Measurements from ENCODE around the gene IGSF3.

DNA sequence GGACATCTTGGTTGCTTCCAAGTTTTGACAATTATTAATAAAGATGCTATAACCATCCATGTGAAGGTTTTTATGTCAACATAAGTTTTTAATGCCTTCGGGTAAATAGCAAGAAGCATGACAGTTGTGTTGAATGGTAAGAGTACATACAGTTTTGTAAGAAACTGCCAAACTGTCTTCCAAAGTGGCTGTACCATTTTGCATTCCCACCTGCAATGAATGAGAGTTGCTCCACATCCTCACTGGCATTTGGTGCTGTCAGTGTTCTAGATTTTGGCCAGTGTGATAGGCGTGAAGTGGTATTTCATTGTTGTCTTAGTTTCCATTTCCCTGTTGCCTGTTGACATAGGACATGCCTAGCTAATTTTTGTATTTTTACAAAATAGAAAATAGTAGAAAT, 142.1 kb downstream of the IGSF3 start:
- TF ChIP-seq, protein P1, sequence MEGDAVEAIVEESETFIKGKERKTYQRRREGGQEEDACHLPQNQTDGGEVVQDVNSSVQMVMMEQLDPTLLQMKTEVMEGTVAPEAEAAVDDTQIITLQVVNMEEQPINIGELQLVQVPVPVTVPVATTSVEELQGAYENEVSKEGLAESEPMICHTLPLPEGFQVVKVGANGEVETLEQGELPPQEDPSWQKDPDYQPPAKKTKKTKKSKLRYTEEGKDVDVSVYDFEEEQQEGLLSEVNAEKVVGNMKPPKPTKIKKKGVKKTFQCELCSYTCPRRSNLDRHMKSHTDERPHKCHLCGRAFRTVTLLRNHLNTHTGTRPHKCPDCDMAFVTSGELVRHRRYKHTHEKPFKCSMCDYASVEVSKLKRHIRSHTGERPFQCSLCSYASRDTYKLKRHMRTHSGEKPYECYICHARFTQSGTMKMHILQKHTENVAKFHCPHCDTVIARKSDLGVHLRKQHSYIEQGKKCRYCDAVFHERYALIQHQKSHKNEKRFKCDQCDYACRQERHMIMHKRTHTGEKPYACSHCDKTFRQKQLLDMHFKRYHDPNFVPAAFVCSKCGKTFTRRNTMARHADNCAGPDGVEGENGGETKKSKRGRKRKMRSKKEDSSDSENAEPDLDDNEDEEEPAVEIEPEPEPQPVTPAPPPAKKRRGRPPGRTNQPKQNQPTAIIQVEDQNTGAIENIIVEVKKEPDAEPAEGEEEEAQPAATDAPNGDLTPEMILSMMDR (IDR thresholded peaks at IDR 0.05), result no peak
- TF ChIP-seq POLR2A (IDR thresholded peaks at IDR 0.05), result no peak
